ENCODE measurements around the gene AP1M2. TPM values are rescaled to one million over a fixed set of nuclear protein-coding genes. Genes with fewer than 3 reads are reported as not detected.

Gene AP1M2
- polyA plus RNA-seq, 2 of the 4 experiments (the other 2 are of a cell fraction): 17.4 to 53.1 TPM

GRCh38 chr19:10568826-10569651 is 18.1 kb downstream of the AP1M2 start, which contains the start of gene CDKN2D (continued):
- TF ChIP-seq HMGXB4 (CRISPR knock-in tag; IDR thresholded peaks at IDR 0.05; ENCODE audit: borderline replicate concordance) (no peak), POLR2AphosphoS2 (conservative IDR thresholded peaks at IDR 0.05; ENCODE audit: low read length) (no peak), E2F6 (IDR thresholded peaks at IDR 0.05; ENCODE audit: borderline replicate concordance, low read depth) (no peak; the same call in 1 of the 2 replicates), CHD4 (IDR thresholded peaks at IDR 0.05; ENCODE audit: borderline replicate concordance) (no peak), FOSB (CRISPR knock-in tag; IDR thresholded peaks at IDR 0.05) (0 out of 2 replicates have a peak, but pooled peaks have one; percentile 38), HOXA7 (CRISPR knock-in tag; IDR thresholded peaks at IDR 0.05) (peak; percentile 42; the same call in 1 of the 2 replicates), BCL3 (IDR thresholded peaks at IDR 0.05) (no peak), HOXB13 (CRISPR knock-in tag; IDR thresholded peaks at IDR 0.05; ENCODE audit: low read depth) (0 out of 2 replicates have a peak, but pooled peaks have one; percentile 68), KDM5A (IDR thresholded peaks at IDR 0.05) (peak; percentile 68), RARB (CRISPR knock-in tag; IDR thresholded peaks at IDR 0.05) (0 out of 2 replicates have a peak, but pooled peaks have one; percentile 42), RAD21 (conservative IDR thresholded peaks at IDR 0.05 in 1 of 2, IDR thresholded peaks at IDR 0.05 in 1 of 2) (no peak), HDAC2 (IDR thresholded peaks at IDR 0.05) (0 out of 2 replicates have a peak, but pooled peaks have one; percentile 37), RFX5 (IDR thresholded peaks at IDR 0.05) (peak; percentile 97), TFCP2L1 (CRISPR knock-in tag; IDR thresholded peaks at IDR 0.05) (no peak), FOSL2 (IDR thresholded peaks at IDR 0.05) (no peak), FOSL2 (CRISPR knock-in tag; IDR thresholded peaks at IDR 0.05) (no peak)
- TF ChIP-seq, protein P1, sequence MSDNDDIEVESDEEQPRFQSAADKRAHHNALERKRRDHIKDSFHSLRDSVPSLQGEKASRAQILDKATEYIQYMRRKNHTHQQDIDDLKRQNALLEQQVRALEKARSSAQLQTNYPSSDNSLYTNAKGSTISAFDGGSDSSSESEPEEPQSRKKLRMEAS (IDR thresholded peaks at IDR 0.05): peak; percentile 93
- TF ChIP-seq, protein P2, sequence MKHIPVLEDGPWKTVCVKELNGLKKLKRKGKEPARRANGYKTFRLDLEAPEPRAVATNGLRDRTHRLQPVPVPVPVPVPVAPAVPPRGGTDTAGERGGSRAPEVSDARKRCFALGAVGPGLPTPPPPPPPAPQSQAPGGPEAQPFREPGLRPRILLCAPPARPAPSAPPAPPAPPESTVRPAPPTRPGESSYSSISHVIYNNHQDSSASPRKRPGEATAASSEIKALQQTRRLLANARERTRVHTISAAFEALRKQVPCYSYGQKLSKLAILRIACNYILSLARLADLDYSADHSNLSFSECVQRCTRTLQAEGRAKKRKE (CRISPR knock-in tag; IDR thresholded peaks at IDR 0.05; ENCODE audit: low read depth): peak; percentile 46; the same call in 1 of the 2 replicates

GRCh38 chr19:10568062-10568825 is 18.9 kb downstream of the AP1M2 start:
- no peaks in the 10 kb centered on the region for H3K9me3 ChIP-seq
- ChIA-PET POLR2A (no interaction called here), CTCF (interaction anchor here (1.3 to 3.0 kb wide), 7 partner anchors 13 to 180 kb away, joined by 3 to 12 read pairs (median 6); no protein-coding TSS in a partner anchor)
- peak; percentile 1 to 51; a peak in 5 of 6 replicates for ATAC-seq
- FAIRE-seq: no peak
- peak overlapping the region; percentile 91 for H3K4me2 ChIP-seq
- peak in 1 of 2 experiments; percentile 50 for DNase-seq (ENCODE audit: low read depth in 1 of 2, low spot score in 1 of 2)
- H3K4me3 ChIP-seq: peak overlapping the region; percentile 88
- peaks cover 28% of the 10 kb centered on the region for H3K4me1 ChIP-seq
- 47% methylated on average over 4 of the region's 58 CpGs for WGBS (ENCODE audit: missing lambda C conversion rate)
- peak overlapping the region; percentile 68 to 89 for H3K27ac ChIP-seq
- TF ChIP-seq NR3C1 (IDR thresholded peaks at IDR 0.05) (no peak), EHMT2 (IDR thresholded peaks at IDR 0.05; ENCODE audit: low read depth) (no peak), BCL3 (IDR thresholded peaks at IDR 0.05) (no peak), SMC3 (IDR thresholded peaks at IDR 0.05) (no peak), KDM1A (IDR thresholded peaks at IDR 0.05; ENCODE audit: low read depth) (no peak), CHD4 (IDR thresholded peaks at IDR 0.05; ENCODE audit: borderline replicate concordance) (no peak), ZC3H11A (IDR thresholded peaks at IDR 0.05) (no peak), HOXB13 (CRISPR knock-in tag; IDR thresholded peaks at IDR 0.05; ENCODE audit: low read depth) (no peak), RCOR1 (IDR thresholded peaks at IDR 0.05; ENCODE audit: low read depth, low read length) (no peak), ZNF302 (CRISPR knock-in tag; IDR thresholded peaks at IDR 0.05) (no peak)
- TF ChIP-seq, protein P2 (CRISPR knock-in tag; IDR thresholded peaks at IDR 0.05; ENCODE audit: low read depth): no peak
- TF ChIP-seq, protein P3, sequence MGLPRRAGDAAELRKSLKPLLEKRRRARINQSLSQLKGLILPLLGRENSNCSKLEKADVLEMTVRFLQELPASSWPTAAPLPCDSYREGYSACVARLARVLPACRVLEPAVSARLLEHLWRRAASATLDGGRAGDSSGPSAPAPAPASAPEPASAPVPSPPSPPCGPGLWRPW (IDR thresholded peaks at IDR 0.05): no peak
